ENCODE data around the gene FBXO22. TPM values are rescaled to one million over a fixed set of nuclear protein-coding genes. Genes with fewer than 3 reads are reported as not detected.
A peak's percentile ranks its signal among the peaks of the same experiment; 100 is the strongest.

The FBXO22 gene
- total and polyA plus RNA-seq, 10 of the 15 experiments (the other 5 are each of a cell fraction or from before 2014, with no cell fraction given), result 15.2 to 110 (median 42.8) TPM

DNA sequence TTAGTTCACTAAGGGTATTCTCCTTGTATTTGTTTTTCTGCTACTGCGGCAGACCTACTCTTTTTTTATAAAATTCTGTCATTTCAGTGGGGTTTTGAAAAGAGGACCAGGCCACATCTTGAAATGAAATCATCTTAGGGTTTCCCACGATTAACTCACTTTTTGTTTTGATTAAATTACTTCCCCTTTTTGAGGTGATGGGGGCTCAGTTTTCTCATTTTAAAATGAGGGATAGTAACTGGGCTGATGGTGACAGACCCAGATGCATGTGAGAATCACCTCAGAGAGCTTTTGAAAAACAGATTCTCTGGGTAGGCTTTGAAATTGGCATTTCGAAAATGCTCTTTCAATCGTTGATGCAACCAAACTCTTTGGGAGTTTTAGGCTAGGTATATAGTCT lies 36.2 kb upstream of the FBXO22 start (continued):
- TF ChIP-seq BCL11A (IDR thresholded peaks at IDR 0.05; ENCODE audit: low read depth, low read length), result no peak
- TF ChIP-seq ATF7 (IDR thresholded peaks at IDR 0.05; ENCODE audit: low read depth), result peak; percentile 28; the same call in 1 of the 2 replicates
- no peak for TF ChIP-seq SP1 (IDR thresholded peaks at IDR 0.05; ENCODE audit: low read depth, low read length)

DNA sequence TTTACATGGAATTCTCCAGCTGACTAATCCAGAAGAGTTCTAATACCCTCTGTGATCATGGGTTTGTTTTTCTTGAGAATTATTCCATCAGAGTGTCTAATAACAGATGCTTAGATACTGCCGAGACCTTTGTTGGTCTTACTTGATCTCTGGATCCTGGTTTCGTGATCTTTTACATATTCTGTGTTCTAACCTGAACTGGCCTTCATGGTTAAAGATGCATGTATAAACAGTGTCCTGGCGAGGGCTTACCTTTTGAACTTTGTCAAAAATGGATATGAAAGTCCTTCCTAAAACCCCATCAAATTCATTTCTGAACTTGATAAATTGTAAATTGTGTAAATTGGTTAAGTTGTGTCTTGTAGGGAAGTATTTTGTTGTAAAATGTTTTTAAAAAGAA lies 35.7 kb upstream of the FBXO22 start:
- BruUV-seq (replicated peaks), result no TSS peak
- in situ Hi-C loops (cut with MboI), result no loop called here
- RAD21 ChIA-PET (ENCODE audit: unreplicated experiment), result interaction anchor here (0.6 to 1.6 kb wide), 4 partner anchors 12 to 765 kb away, joined by 3 to 4 read pairs (median 3); partner anchors contain the start of gene TMEM266
- H3K9me3 ChIP-seq (replicated peaks; ENCODE audit: control insufficient read depth, insufficient read depth, low read length), result no peaks in the 10 kb centered on the region
- H3K4me2 ChIP-seq (ENCODE audit: control insufficient read depth, insufficient read depth), result peak overlapping the region; percentile 36; the same call in 1 of the 2 replicates
- POLR2A ChIA-PET, result no interaction called here
- H3K4me1 ChIP-seq (ENCODE audit: control insufficient read depth, insufficient read depth, low read length), result peaks cover 12% of the 10 kb centered on the region; the same call in 1 of the 2 replicates
- no peaks in the 10 kb centered on the region for H3K27me3 ChIP-seq (replicated peaks in 1 of 2; ENCODE audit: control insufficient read depth in 2 of 2, insufficient read depth in 2 of 2, low read length in 1 of 2)
- TF ChIP-seq NFIC (IDR thresholded peaks at IDR 0.05; ENCODE audit: low read depth, low read length), result 0 out of 2 replicates have a peak, but pooled peaks have one; percentile 14
- no peak for TF ChIP-seq POU2F2 (IDR thresholded peaks at IDR 0.05; ENCODE audit: borderline replicate concordance, low read depth, low read length)
- peak; percentile 24; the same call in 1 of the 2 replicates for TF ChIP-seq RUNX3 (IDR thresholded peaks at IDR 0.05; ENCODE audit: low read length)
- peak overlapping the region; percentile 19; the same call in 1 of the 2 replicates for H3K4me3 ChIP-seq
- H3K9ac ChIP-seq (ENCODE audit: control insufficient read depth, insufficient read depth, low read length), result no peak overlapping the region
- H2AFZ ChIP-seq (ENCODE audit: control insufficient read depth, low read depth, low read length), result no peak overlapping the region
- 2% methylated on average over 3 of the region's 3 CpGs for WGBS (ENCODE audit: insufficient coverage, insufficient replicate concordance, low lambda C conversion rate, missing lambda C conversion rate)
- intact Hi-C loops (cut with micrococcal nuclease; ENCODE audit: unreplicated experiment), result no loop called here
- CTCF ChIA-PET, result interaction anchor here (0.8 to 1.9 kb wide), 4 partner anchors 15 to 282 kb away, joined by 3 to 5 read pairs (median 4); no protein-coding TSS in a partner anchor
- H3K36me3 ChIP-seq (ENCODE audit: control insufficient read depth in 2 of 2, insufficient read depth in 2 of 2, low read length in 1 of 2), result peaks cover 1 to 5% of the 10 kb centered on the region in 2 experiments; a peak in 3 of 4 replicates
- no peak for FAIRE-seq
- SMC1A ChIA-PET (ENCODE audit: uncharacterized antibody, unreplicated experiment), result interaction anchor here (1.0 to 4.0 kb wide), 5 partner anchors 8 to 51 kb away, joined by 3 to 13 read pairs (median 4); no protein-coding TSS in a partner anchor
- no peak overlapping the region for H3K27ac ChIP-seq (ENCODE audit: control insufficient read depth, insufficient read depth)
- no peak for DNase-seq (ENCODE audit: low read depth, low spot score)
- no peaks in the 10 kb centered on the region for H3K79me2 ChIP-seq (ENCODE audit: control insufficient read depth, insufficient read depth, low read length)
- no peaks in the 10 kb centered on the region for H4K20me1 ChIP-seq (ENCODE audit: control insufficient read depth, insufficient read depth)
- ATAC-seq, result peak; percentile 51

GRCh38 chr15:75869446-75869845 lies 34.2 kb upstream of the FBXO22 start:
- no peak overlapping the region for H3K4me3 ChIP-seq
- no peak overlapping the region for H3K9ac ChIP-seq (ENCODE audit: control insufficient read depth, insufficient read depth, low read length)
- no peaks in the 10 kb centered on the region for H3K79me2 ChIP-seq (ENCODE audit: control insufficient read depth, insufficient read depth, low read length)
- no peak overlapping the region for H2AFZ ChIP-seq (ENCODE audit: control insufficient read depth, low read depth, low read length)
- ChIA-PET CTCF (interaction anchor here (1.7 to 2.4 kb wide), 3 partner anchors 15 to 281 kb away, joined by 4 to 5 read pairs (median 5); no protein-coding TSS in a partner anchor), SMC1A (ENCODE audit: uncharacterized antibody, unreplicated experiment) (interaction anchor here (1.0 to 4.0 kb wide), 3 partner anchors 10 to 59 kb away, joined by 3 to 13 read pairs (median 3); no protein-coding TSS in a partner anchor), RAD21 (ENCODE audit: unreplicated experiment) (no interaction called here), POLR2A (no interaction called here)
- peaks cover 12% of the 10 kb centered on the region; the same call in 1 of the 2 replicates for H3K4me1 ChIP-seq (ENCODE audit: control insufficient read depth, insufficient read depth, low read length)
- FAIRE-seq (no peak), ATAC-seq (no peak), DNase-seq (ENCODE audit: low read depth, low spot score) (no peak)
- no peak overlapping the region for H3K27ac ChIP-seq (ENCODE audit: control insufficient read depth, insufficient read depth)
- intact Hi-C loops (cut with micrococcal nuclease; ENCODE audit: unreplicated experiment) (no loop called here), in situ Hi-C loops (cut with MboI) (no loop called here)
- no TSS peak for BruUV-seq (replicated peaks)
- H3K9me3 ChIP-seq (replicated peaks; ENCODE audit: control insufficient read depth, insufficient read depth, low read length), result no peaks in the 10 kb centered on the region
- no peak overlapping the region for H3K4me2 ChIP-seq (ENCODE audit: control insufficient read depth, insufficient read depth)
- no peaks in the 10 kb centered on the region for H3K27me3 ChIP-seq (replicated peaks in 1 of 2; ENCODE audit: control insufficient read depth in 2 of 2, insufficient read depth in 2 of 2, low read length in 1 of 2)
- peaks cover 4 to 5% of the 10 kb centered on the region in 2 experiments; a peak in 3 of 4 replicates for H3K36me3 ChIP-seq (ENCODE audit: control insufficient read depth in 2 of 2, insufficient read depth in 2 of 2, low read length in 1 of 2)
- H4K20me1 ChIP-seq (ENCODE audit: control insufficient read depth, insufficient read depth), result no peaks in the 10 kb centered on the region
- TF ChIP-seq ZBED1 (IDR thresholded peaks at IDR 0.05; ENCODE audit: borderline replicate concordance) (no peak), RB1 (IDR thresholded peaks at IDR 0.05; ENCODE audit: borderline replicate concordance) (no peak), BHLHE40 (IDR thresholded peaks at IDR 0.05; ENCODE audit: borderline replicate concordance in 1 of 2, low read depth in 2 of 2, low read length in 1 of 2) (no peak), E4F1 (IDR thresholded peaks at IDR 0.05; ENCODE audit: borderline replicate concordance, partially characterized antibody) (no peak), TCF12 (IDR thresholded peaks at IDR 0.05; ENCODE audit: low read depth, low read length) (no peak), SMARCA5 (IDR thresholded peaks at IDR 0.05) (no peak), DPF2 (IDR thresholded peaks at IDR 0.05) (no peak), SREBF1 (IDR thresholded peaks at IDR 0.05; ENCODE audit: low read length) (no peak), ZZZ3 (IDR thresholded peaks at IDR 0.05; ENCODE audit: control insufficient read depth, insufficient read length, low read depth) (no peak), GATAD2B (conservative IDR thresholded peaks at IDR 0.05; ENCODE audit: low read depth) (no peak)
